H9 (cell line): ENCODE measurements around the gene WBP1. TPM values are rescaled to one million over a fixed set of nuclear protein-coding genes. Genes with fewer than 3 reads are reported as not detected.
A peak's percentile ranks its signal among the peaks of the same experiment; 100 is the strongest.

ENCODE experiments used
- DNase-seq: peaks from one replicate; pipeline ENCODE4 v3.0.0-alpha.2; 2017
- H2AFZ ChIP-seq: one replicate; pipeline ENCODE4 v1.6.1; 2013; ENCODE audit warnings: mild to moderate bottlenecking, low read length, control low read depth, moderate library complexity
- H2AK5ac ChIP-seq: 2 replicates; pipeline ENCODE4 v1.6.1; 2013; ENCODE audit warnings: low read length, control low read depth, mixed read lengths; ENCODE audit not compliant: insufficient read length
- H2BK120ac ChIP-seq: one replicate; pipeline ENCODE4 v1.6.1; 2013; ENCODE audit warnings: low read depth, mild to moderate bottlenecking, low read length, control low read depth, inconsistent platforms; ENCODE audit not compliant: poor library complexity, severe bottlenecking
- H2BK12ac ChIP-seq: 2 replicates; pipeline ENCODE4 v1.6.1; 2013; ENCODE audit warnings: low read length, control low read depth, mixed read lengths, low read depth; ENCODE audit not compliant: insufficient read length
- H2BK15ac ChIP-seq: 2 replicates; pipeline ENCODE4 v1.6.1; 2013; ENCODE audit warnings: low read depth, low read length, control low read depth
- H2BK20ac ChIP-seq: one replicate; pipeline ENCODE4 v1.6.1; 2013; ENCODE audit warnings: low read depth, mild to moderate bottlenecking, low read length, control low read depth, inconsistent platforms; ENCODE audit not compliant: poor library complexity, severe bottlenecking
- H2BK5ac ChIP-seq: 2 replicates; pipeline ENCODE4 v1.6.1; 2013; ENCODE audit warnings: low read length, control low read depth, mixed read lengths; ENCODE audit not compliant: insufficient read length
- H3K14ac ChIP-seq: 2 replicates; pipeline ENCODE4 v1.6.1; 2013; ENCODE audit warnings: low read length, control low read depth; ENCODE audit not compliant: insufficient read depth
- H3K18ac ChIP-seq: 2 replicates; pipeline ENCODE4 v1.6.1; 2013; ENCODE audit warnings: low read depth, mild to moderate bottlenecking, mixed read lengths, low read length, control low read depth; ENCODE audit not compliant: insufficient read length
- H3K23ac ChIP-seq: 2 replicates; pipeline ENCODE4 v1.6.1; 2013; ENCODE audit warnings: low read length, control low read depth, mixed read lengths, low read depth; ENCODE audit not compliant: insufficient read length
- H3K23me2 ChIP-seq: 2 replicates; pipeline ENCODE4 v1.6.1; 2013; ENCODE audit warnings: low read depth, mild to moderate bottlenecking, mixed read lengths, low read length, control low read depth; ENCODE audit not compliant: insufficient read length, poor library complexity, severe bottlenecking
- H3K27ac ChIP-seq: 2 replicates; pipeline ENCODE4 v1.5.1; 2013; ENCODE audit warnings: low read length, control low read depth, mixed read lengths, low read depth; ENCODE audit not compliant: insufficient read length
- H3K27me3 ChIP-seq: 2 replicates; pipeline ENCODE4 v1.6.1; 2013; ENCODE audit warnings: low read length, control low read depth, inconsistent platforms; ENCODE audit not compliant: insufficient read depth
- H3K4ac ChIP-seq: 2 replicates; pipeline ENCODE4 v1.6.1; 2013; ENCODE audit warnings: low read depth, mild to moderate bottlenecking, control low read depth, inconsistent platforms, low read length, moderate library complexity
- H3K4me1 ChIP-seq: 2 replicates; pipeline ENCODE4 v1.6.1; 2013; ENCODE audit warnings: low read length, control low read depth, inconsistent platforms; ENCODE audit not compliant: insufficient read depth
- H3K4me2 ChIP-seq: 2 replicates; pipeline ENCODE4 v1.6.1; 2013; ENCODE audit warnings: low read length, control low read depth, mixed read lengths; ENCODE audit not compliant: insufficient read length, insufficient read depth
- H3K56ac ChIP-seq: 2 replicates; pipeline ENCODE4 v1.6.1; 2013; ENCODE audit warnings: low read depth, mild to moderate bottlenecking, mixed read lengths, low read length, control low read depth; ENCODE audit not compliant: insufficient read length
- H3K79me1 ChIP-seq: 2 replicates; pipeline ENCODE4 v1.6.1; 2013; ENCODE audit warnings: low read depth, mild to moderate bottlenecking, moderate library complexity, low read length, control low read depth, inconsistent platforms; ENCODE audit not compliant: insufficient read depth, poor library complexity, severe bottlenecking
- H3K79me2 ChIP-seq: 2 replicates; pipeline ENCODE4 v1.6.1; 2013; ENCODE audit warnings: low read length, control low read depth, inconsistent platforms; ENCODE audit not compliant: insufficient read depth
- H3K9ac ChIP-seq: 2 replicates; pipeline ENCODE4 v1.6.1; 2013; ENCODE audit warnings: low read length, control low read depth, mixed read lengths; ENCODE audit not compliant: insufficient read length; ENCODE audit errors: extremely low read depth
- H3K9me3 ChIP-seq: one replicate; pipeline ENCODE4 v1.6.1; 2013; ENCODE audit warnings: low read depth, low read length, inconsistent platforms; ENCODE audit not compliant: control insufficient read depth
- H3T11ph ChIP-seq: one replicate; pipeline ENCODE4 v1.6.1; 2013; ENCODE audit warnings: mild to moderate bottlenecking, low read length, control low read depth, inconsistent platforms
- H4K20me1 ChIP-seq: one replicate; pipeline ENCODE4 v1.6.1; 2013; ENCODE audit not compliant: control insufficient read depth, insufficient read length, insufficient read depth
- H4K5ac ChIP-seq: 2 replicates; pipeline ENCODE4 v1.6.1; 2013; ENCODE audit warnings: low read depth, mild to moderate bottlenecking, mixed read lengths, low read length, control low read depth; ENCODE audit not compliant: insufficient read length
- H4K8ac ChIP-seq: replicated peaks from 2 replicates; pipeline ENCODE4 v1.6.1; 2013; ENCODE audit warnings: low read length, control low read depth, mixed read lengths, low read depth; ENCODE audit not compliant: insufficient read length
- H4K91ac ChIP-seq: 2 replicates; pipeline ENCODE4 v1.6.1; 2013; ENCODE audit warnings: low read depth, mild to moderate bottlenecking, moderate library complexity, mixed read lengths, low read length, control low read depth; ENCODE audit not compliant: insufficient read length
- H3K27ac Mint-ChIP-seq, 3 experiments: 2 replicates in 2 of 3; 3 replicates in 1 of 3; pipeline ENCODE4 v1.8.0; 2020 to 2021; ENCODE audit warnings: mixed read lengths in 3 of 3, mild to moderate bottlenecking in 1 of 3, moderate library complexity in 1 of 3
- H3K27me3 Mint-ChIP-seq: 2 replicates; pipeline ENCODE4 v1.8.0; 2021; ENCODE audit warnings: low read depth, mild to moderate bottlenecking, moderate library complexity, mixed read lengths
- H3K36me3 Mint-ChIP-seq, 3 experiments: 2 replicates in 2 of 3; 3 replicates in 1 of 3; pipeline ENCODE4 v1.8.0; 2020 to 2021; ENCODE audit warnings: low read depth in 3 of 3, mixed read lengths in 3 of 3; ENCODE audit not compliant: insufficient read depth in 1 of 3
- H3K4me1 Mint-ChIP-seq, 2 experiments: 2 replicates each; pipeline ENCODE4 v1.8.0; 2020; ENCODE audit warnings: mixed read lengths in 2 of 2
- H3K4me3 Mint-ChIP-seq, 2 experiments: 2 replicates in 1 of 2; 3 replicates in 1 of 2; pipeline ENCODE4 v1.8.0; 2020 to 2021; ENCODE audit warnings: mild to moderate bottlenecking in 2 of 2, mixed read lengths in 2 of 2, moderate library complexity in 1 of 2
- H3K9me3 Mint-ChIP-seq, 2 experiments: 2 replicates in 1 of 2; 3 replicates in 1 of 2; pipeline ENCODE4 v1.8.0; 2020; ENCODE audit warnings: mild to moderate bottlenecking in 2 of 2, mixed read lengths in 2 of 2, moderate library complexity in 1 of 2
- WGBS: extraction: QIAGEN DNeasy Blood & Tissue Kit; methylation state at CpG from one replicate; pipeline ENCODE4 v1.1.7; 2013; ENCODE audit warnings: missing lambda C conversion rate, low lambda C conversion rate, mixed read lengths; ENCODE audit not compliant: insufficient read length; ENCODE audit errors: extremely low coverage; 5-methylcytosine and 5-hydroxymethylcytosine counted together
- total RNA-seq: library from RNA; stranded (reverse); gene quantifications from 2 replicates; pipeline ENCODE4 v1.2.1, GENCODE V29; 2021
- TF ChIP-seq, protein P1 (sequence below): fragments of 200-600 bp; sonication (generic); conservative IDR thresholded peaks from 3 replicates; pipeline ENCODE4 v1.8.0; 2021; ENCODE audit warnings: antibody characterized with exemption, mild to moderate bottlenecking

WBP1 gene
- total RNA-seq, 1 experiment from 2014 or later = 82.1 TPM

DNA sequence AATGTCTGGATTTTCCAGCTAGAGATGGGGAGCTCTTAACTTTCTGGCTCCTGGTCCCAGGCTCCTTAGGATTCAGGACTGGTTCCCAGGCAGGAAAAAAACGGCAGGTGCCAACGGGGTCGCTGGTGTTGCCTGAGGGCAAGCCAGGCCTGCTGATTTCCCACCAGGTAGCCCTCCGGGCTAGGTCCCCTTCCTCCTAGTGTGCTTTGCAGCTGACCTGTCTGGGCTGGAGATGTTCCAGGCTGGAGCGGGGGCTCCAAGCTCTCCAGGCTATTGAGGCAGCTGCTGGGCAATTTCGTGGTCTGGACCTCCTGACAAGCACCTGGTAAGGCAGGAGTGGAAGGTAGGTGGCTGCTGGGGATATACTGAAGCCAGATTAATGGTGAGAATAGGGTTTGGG is 16.2 kb downstream of the WBP1 start:
- no peak overlapping the region for H3T11ph ChIP-seq
- TF ChIP-seq, protein P1, sequence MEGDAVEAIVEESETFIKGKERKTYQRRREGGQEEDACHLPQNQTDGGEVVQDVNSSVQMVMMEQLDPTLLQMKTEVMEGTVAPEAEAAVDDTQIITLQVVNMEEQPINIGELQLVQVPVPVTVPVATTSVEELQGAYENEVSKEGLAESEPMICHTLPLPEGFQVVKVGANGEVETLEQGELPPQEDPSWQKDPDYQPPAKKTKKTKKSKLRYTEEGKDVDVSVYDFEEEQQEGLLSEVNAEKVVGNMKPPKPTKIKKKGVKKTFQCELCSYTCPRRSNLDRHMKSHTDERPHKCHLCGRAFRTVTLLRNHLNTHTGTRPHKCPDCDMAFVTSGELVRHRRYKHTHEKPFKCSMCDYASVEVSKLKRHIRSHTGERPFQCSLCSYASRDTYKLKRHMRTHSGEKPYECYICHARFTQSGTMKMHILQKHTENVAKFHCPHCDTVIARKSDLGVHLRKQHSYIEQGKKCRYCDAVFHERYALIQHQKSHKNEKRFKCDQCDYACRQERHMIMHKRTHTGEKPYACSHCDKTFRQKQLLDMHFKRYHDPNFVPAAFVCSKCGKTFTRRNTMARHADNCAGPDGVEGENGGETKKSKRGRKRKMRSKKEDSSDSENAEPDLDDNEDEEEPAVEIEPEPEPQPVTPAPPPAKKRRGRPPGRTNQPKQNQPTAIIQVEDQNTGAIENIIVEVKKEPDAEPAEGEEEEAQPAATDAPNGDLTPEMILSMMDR = no peak

More for the DNA sequence above, 16.2 kb downstream of the WBP1 start:
- H3K4me2 ChIP-seq = no peak overlapping the region
- no peak overlapping the region for H3K4ac ChIP-seq
- no peak overlapping the region for H4K91ac ChIP-seq
- Mint-ChIP-seq H3K9me3 (no peaks in the 10 kb centered on the region; a peak in 1 of 5 replicates), H3K36me3 (peaks cover 13 to 31% (median 23%) of the 10 kb centered on the region in 3 experiments), H3K4me3 (peak overlapping the region in 1 of 2 experiments; percentile 23; a peak in 1 of 5 replicates), H3K27ac (no peak overlapping the region), H3K27me3 (peaks cover 3% of the 10 kb centered on the region), H3K4me1 (peaks cover 11 to 12% of the 10 kb centered on the region in 2 experiments)
- no peak overlapping the region for H3K56ac ChIP-seq
- no peak overlapping the region for H3K27ac ChIP-seq
- H3K4me1 ChIP-seq = no peaks in the 10 kb centered on the region
- H4K5ac ChIP-seq = no peak overlapping the region
- H3K9me3 ChIP-seq = no peaks in the 10 kb centered on the region
- H4K20me1 ChIP-seq = no peaks in the 10 kb centered on the region
- H3K23ac ChIP-seq = no peak overlapping the region
- no peak overlapping the region for H2BK20ac ChIP-seq
- H2BK12ac ChIP-seq = no peak overlapping the region
- H3K9ac ChIP-seq = no peak overlapping the region
- H2BK5ac ChIP-seq = no peak overlapping the region
- no CpG with 5 or more reads among the region's 6 CpGs for WGBS
- no peaks in the 10 kb centered on the region for H3K27me3 ChIP-seq
- H3K79me2 ChIP-seq = no peaks in the 10 kb centered on the region
- no peak overlapping the region for H2BK120ac ChIP-seq
- no peak overlapping the region for H2AK5ac ChIP-seq
- no peak overlapping the region for H4K8ac ChIP-seq
- H3K18ac ChIP-seq = no peak overlapping the region
- H3K23me2 ChIP-seq = peaks cover 8% of the 10 kb centered on the region
- no peak overlapping the region for H3K14ac ChIP-seq
- no peaks in the 10 kb centered on the region for H3K79me1 ChIP-seq
- no peak for DNase-seq
- H2BK15ac ChIP-seq = no peak overlapping the region
- H2AFZ ChIP-seq = no peak overlapping the region
